Retinal pigment epithelial cell (primary cell): ENCODE measurements around the gene UGT2B11.
"Not testable (repeated sequence)": the region's sequence is repeated elsewhere in the genome, so short reads cannot be mapped to it uniquely, and the experiment has no call there.

Experiments used
- DNase-seq: peaks from one replicate; pipeline ENCODE4 v3.0.0-alpha.2; 2010; ENCODE audit warnings: low read depth
- H3K4me3 ChIP-seq: 2 replicates; pipeline ENCODE4 v1.5.1; 2011; ENCODE audit warnings: mild to moderate bottlenecking, low read length, control low read depth, moderate library complexity
- CTCF ChIP-seq: conservative IDR thresholded peaks from 2 replicates; pipeline ENCODE4 v1.5.1; 2011; ENCODE audit warnings: low read depth, low read length, control low read depth, inconsistent platforms

UGT2B11 gene

GRCh38 chr4:69210911-69211310 lies 3.6 kb downstream of the UGT2B11 start:
- DNase-seq: no peak
- no peak overlapping the region for H3K4me3 ChIP-seq
- no peak for TF ChIP-seq CTCF

- DNase-seq, H3K4me3 ChIP-seq: not testable (repeated sequence)
Observed at GRCh38 chr4:69198506-69198905, 16.0 kb downstream of the UGT2B11 start.

GRCh38 chr4:69196209-69196965 lies 18.2 kb downstream of the UGT2B11 start:
- TF ChIP-seq CTCF: no peak
- no peak for DNase-seq
- no peak overlapping the region for H3K4me3 ChIP-seq

GRCh38 chr4:69194166-69194565 lies 20.4 kb downstream of the UGT2B11 start:
- no peak for TF ChIP-seq CTCF
- no peak for DNase-seq
- no peak overlapping the region for H3K4me3 ChIP-seq

GRCh38 chr4:69191905-69192304 lies 22.6 kb downstream of the UGT2B11 start:
- not testable (repeated sequence) for H3K4me3 ChIP-seq, DNase-seq

GRCh38 chr4:69190621-69191020 lies 23.9 kb downstream of the UGT2B11 start:
- DNase-seq, H3K4me3 ChIP-seq: not testable (repeated sequence)

- not testable (repeated sequence) for DNase-seq
Observed at GRCh38 chr4:69181519-69182169, 32.9 kb downstream of the UGT2B11 start.

GRCh38 chr4:69179817-69180216 lies 34.7 kb downstream of the UGT2B11 start:
- DNase-seq, H3K4me3 ChIP-seq: not testable (repeated sequence)

More at GRCh38 chr4:69181519-69182169, 32.9 kb downstream of the UGT2B11 start:
- not testable (repeated sequence) for H3K4me3 ChIP-seq

- DNase-seq, H3K4me3 ChIP-seq: not testable (repeated sequence)
Observed at GRCh38 chr4:69178751-69179205, 35.8 kb downstream of the UGT2B11 start.

- not testable (repeated sequence) for H3K4me3 ChIP-seq, DNase-seq
- TF ChIP-seq CTCF: peak; percentile 68
Observed at GRCh38 chr4:69170233-69171134, 44.1 kb downstream of the UGT2B11 start.

GRCh38 chr4:69169171-69169570 lies 45.4 kb downstream of the UGT2B11 start:
- not testable (repeated sequence) for DNase-seq, H3K4me3 ChIP-seq
